SW 1271 (cell line): Measurements from ENCODE around the gene PPP2R2D.
"Not testable (repeated sequence)": the region's sequence is repeated elsewhere in the genome, so short reads cannot be mapped to it uniquely, and the experiment has no call there.

Experiments
- DNase-seq, 2 experiments: peaks; one replicate each; lab custom pipeline; 2025; lab: John Stamatoyannopoulos, UW

Gene PPP2R2D

DNA sequence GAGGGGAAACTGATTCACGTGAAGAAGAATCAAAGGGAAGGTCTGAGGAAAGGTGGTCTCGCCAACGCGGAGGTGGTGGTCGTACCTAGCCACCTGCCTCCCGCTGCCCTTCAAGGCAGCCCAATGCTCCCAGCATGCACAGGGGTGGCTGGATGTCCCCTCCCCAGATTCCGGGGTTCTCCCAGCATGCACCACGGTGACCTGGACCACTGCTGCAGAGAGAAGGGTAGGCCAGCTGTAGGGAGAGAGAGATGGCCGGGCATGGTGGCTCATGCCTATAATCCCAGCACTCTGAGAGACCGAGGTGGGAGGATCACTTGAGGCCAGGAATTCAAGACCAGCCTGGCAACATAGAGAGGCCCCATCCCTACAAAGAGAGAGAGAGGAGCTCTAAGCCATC lies 32.4 kb upstream of the PPP2R2D start:
- no peak for DNase-seq

DNA sequence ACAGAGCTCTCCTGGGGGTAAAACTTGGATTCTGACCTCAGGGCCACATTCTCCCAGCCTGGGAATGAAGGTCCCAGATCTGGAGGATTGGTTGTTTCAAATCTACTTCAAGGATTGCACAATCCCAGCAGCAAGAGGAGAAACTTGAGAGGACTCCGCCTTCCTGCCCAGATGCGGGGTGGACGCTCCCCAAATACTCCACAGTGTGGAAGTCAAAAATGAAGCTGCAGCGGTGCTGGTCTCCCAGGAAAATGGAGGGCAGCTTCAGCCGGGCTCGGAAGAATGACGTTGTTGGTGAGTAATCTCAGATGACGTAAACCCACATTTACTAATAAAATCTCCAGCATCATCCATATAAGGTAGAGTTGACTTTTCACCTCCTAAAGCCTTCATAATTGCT lies 31.5 kb upstream of the PPP2R2D start:
- DNase-seq: no peak

DNA sequence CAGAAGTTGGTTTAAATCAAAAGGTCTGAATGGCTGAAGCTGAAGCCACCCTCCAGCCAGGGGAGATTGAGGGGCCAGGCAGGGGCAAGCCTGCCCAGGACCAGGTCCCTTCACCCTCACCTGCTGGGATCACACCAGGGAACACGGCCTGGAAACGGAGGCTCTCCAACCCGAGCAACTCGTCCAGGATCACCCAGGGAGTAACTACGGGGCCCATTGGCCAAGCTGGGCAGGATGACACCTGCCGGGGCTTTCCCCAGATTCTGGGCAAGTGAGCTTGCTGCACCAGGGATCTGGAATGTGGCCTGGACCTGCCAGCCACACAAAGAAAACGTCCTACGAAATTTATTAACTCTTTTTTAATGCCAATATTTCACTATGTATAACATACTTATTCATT lies 30.4 kb upstream of the PPP2R2D start:
- DNase-seq: no peak

DNA sequence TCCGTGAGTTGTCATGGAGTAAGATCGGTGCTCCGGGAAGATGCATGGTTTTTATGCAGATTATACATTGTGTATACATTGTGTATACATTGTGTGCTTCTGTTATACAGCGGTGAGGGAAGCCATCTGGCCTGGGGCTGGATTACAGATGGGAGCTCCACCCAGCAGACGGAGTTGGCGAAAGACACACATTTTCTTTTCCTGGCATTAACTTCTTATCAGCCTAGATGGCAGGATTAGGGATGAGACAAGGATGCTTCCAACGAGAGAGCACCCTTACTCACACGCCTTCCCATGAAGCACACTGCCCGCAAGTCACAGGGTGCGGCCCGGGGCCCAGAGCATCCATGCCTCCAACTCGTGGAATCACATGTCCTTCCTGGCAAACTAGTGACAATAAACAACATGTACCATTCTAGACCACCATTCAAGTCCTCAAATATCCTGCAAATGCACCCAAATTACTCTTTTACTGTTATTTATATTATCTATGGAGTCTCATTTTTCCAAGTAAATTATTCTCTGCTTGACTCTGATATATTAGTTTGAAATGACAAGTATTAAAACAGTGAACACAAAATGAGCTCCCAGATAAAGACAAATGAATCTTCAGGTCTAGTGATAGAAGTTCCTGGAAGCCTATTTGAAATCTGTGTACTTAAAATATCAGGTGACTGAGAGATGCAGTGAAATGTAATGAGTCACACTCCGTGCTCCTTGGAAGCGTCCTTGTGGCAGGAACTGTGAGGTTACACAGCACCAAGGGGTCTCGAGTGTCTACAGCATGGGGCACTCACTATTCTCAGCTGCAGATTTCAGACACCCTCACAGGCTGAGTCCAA lies 29.8 kb upstream of the PPP2R2D start:
- no peak for DNase-seq

- DNase-seq: no peak
These were observed 29.2 kb upstream of the PPP2R2D start for GRCh38 chr10:131871673-131872005.

- no peak for DNase-seq
These were observed 28.6 kb upstream of the PPP2R2D start for GRCh38 chr10:131872011-131872826.

DNA sequence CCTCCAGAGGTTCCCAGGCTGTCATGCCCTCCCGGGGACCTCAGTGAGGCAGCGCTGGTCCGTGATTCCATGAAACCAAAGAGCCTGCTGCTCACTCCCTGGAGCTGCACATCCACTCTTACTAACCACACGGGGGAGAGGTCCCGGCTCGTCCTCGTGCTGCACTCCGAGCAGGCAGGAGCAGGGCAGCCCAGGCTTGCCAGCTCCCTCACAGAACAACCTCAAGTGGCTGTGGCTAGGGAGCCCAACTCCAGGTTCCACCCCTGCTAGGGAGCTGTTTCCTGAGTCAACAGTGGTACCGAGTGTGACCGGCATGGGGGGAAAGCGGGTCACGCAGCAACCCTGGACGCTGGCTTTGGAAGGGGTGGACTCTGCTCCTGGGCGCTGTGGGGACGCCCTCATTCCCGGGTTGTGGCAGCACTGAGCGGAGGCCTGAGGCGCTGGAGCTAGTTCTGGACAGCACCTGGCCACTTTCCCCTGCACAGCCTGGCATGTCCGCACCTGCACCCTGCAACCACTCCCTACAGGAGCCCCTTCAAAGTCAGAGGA lies 27.9 kb upstream of the PPP2R2D start:
- DNase-seq: no peak

- DNase-seq: peak in 1 of 2 experiments; percentile 45
These were observed 25.8 kb upstream of the PPP2R2D start for GRCh38 chr10:131874991-131875451.

DNA sequence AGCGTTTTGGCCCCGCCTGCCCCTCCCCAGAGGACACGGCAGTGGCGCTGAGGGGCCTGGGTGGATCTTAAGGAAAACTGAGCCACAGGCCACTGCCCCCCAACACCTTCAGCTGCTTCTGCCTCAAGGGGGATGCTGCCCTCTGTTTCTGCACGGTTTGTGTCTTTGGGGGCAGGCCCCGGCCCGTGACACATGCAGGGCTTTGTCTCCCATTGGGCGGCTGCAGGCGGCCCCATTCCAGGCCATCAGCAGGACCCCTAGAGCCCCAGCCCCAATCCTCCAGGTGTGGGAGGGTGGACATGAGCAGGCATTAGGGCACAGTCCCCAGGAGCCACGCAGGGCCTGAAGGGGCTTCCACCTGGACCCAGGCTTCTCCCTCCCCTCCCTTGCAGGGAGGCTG lies 25.3 kb upstream of the PPP2R2D start:
- DNase-seq: no peak

DNA sequence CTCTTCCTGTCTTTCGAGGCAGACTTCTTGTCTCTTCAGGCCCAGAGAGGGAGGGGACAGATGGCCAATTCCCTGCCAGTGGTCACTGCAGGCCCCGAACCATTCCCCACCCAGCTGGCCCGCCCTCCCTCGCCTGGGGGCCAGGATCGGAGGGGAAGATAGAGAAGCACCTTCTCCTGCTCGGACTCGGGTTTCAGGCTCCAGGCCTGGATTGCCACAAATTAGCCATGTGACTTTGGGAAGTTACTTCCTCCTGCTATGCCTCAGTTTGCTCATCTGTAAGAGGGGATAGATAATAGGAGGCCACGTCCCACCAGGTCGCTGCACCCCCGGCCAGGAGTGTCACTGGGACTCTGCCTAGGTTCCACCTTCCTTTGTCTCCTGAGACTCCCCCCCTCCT lies 24.8 kb upstream of the PPP2R2D start:
- DNase-seq: no peak

DNA sequence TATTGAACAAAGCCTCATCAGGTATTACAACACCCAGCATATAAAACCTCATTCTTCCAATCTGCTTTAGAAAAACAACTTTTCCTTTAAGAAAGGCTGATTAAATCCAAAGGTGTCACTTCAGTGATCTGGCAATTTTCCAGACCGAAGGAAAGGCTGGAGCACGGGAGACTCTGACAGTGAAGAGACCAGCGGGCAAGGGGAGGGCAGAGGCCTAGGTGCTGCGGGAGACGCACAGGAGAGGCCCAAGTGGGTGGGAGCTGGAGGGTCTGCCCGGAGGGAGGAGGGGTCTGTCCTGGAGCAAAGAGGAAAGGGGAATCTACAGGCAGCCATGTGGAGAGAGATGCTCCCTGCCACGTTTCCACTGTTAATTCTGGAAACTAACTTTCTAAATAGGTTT lies 24.3 kb upstream of the PPP2R2D start:
- DNase-seq: no peak

GRCh38 chr10:131880016-131880590 lies 20.7 kb upstream of the PPP2R2D start:
- DNase-seq: no peak

DNA sequence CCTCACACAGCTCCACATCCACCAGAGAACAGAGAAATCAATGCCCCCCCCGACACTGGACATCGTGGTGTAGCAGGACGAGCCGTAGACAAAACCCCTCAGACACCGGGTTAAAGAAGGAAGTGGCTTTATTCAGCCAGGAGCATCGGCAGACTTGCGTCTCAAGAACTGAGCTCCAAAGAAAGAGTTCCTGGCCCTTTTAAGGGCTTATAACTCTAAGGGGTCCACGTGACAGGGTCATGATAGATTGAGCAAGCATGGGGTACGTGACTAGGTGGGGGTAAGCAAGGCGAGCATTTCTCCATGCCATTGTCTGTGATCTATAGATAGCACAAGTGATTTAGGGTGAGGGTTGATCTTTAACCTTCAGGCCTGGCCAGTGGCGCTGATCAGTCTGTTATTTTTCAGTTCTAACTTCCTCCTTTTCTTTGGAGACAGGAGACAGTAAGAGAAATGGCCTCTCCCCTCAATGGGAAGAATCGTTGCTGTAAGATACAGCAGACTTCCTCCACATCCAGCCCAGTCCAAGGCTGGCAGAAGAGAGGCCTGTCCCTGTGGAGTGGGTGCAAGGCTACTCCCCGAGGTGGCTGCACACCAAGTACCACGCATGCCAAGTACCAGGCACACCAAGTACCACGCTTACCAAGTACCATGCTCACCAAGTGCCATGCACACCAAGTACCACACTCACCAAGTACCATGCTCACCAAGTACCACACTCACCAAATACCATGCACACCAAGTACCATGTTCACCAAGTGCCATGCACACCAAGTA lies 19.5 kb upstream of the PPP2R2D start:
- no peak for DNase-seq

DNA sequence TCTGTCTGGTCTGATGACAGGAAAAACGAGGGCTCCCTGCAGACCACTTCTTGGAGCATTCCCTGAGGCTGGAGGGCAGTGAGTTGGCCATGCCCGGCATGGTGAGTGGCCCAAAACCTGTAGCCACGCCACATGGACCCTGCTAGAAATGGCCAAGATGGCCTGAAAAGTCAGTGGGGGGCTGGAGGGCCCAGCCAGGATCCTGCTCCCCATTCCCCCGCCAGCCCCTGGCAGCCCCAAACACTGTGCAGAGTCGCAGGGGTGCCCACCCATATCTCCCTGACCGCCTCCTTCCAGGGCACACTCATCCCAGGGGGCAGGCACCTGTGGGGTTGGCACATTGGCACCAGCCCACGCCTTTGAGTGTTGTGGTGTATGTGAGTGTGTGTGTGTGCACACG lies 18.7 kb upstream of the PPP2R2D start:
- DNase-seq: no peak

DNA sequence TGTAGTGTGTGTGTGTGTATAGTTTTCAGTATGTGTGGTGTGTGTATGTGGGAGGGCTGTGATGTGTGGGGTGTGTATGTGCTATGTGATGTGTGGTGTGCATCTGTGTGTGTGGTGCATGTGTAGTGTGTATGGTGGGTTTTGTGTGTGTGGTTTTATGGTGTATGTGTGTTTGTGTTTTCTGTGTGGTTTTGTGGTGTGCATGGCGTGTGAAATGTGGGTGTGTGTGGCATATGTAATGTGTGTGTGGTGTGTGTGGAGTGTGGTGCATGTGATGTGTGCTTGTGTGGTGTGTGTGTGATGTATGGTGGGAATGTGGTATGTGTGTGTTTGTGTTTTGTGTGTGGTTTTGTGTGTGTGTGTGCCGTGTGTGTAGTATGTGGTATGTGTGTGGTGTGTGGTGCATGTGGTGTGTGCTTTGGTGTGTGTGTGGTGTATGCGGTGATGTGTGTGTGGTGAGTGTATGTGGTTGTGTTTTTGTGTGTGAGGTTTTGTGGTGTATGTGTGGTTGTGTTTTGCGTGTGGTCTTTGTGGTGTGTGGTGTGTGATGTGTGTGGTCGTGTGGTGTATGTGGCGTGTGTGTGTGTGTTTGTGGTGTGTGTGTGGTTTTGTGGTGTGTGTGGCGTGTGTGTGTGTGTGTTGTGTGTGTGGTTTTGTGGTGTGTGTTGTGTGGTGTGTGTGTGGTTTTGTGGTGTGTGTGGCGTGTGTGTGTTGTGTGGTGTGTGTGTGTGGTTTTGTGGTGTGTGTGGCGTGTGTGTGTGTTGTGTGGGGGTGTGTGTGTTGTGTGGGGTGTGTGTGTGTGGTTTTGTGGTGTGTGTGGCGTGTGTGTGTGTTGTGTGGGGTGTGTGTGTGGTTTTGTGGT lies 18.0 kb upstream of the PPP2R2D start:
- DNase-seq: no peak

- DNase-seq: not testable (repeated sequence)
These were observed 17.0 kb upstream of the PPP2R2D start for GRCh38 chr10:131883621-131884393.

GRCh38 chr10:131885391-131886165 lies 15.2 kb upstream of the PPP2R2D start:
- peak in 1 of 2 experiments; percentile 29 for DNase-seq

GRCh38 chr10:131886237-131886636 lies 14.6 kb upstream of the PPP2R2D start:
- no peak for DNase-seq

- DNase-seq: no peak
These were observed 12.6 kb upstream of the PPP2R2D start for GRCh38 chr10:131888186-131888604.
